Activated T-cell treated with anti-CD3 and anti-CD28 coated beads, Interleukin-2, amount 50 U/mL, for 24 hours (primary cell): ENCODE measurements around the gene CES4A.
A peak's percentile ranks its signal among the peaks of the same experiment; 100 is the strongest.
"Not testable (repeated sequence)": the region's sequence is repeated elsewhere in the genome, so short reads cannot be mapped to it uniquely, and the experiment has no call there.

Experiments used
- DNase-seq: peaks from one replicate; pipeline ENCODE4 v3.0.0-alpha.2; 2020
- H3K27ac Mint-ChIP-seq: 2 replicates; pipeline ENCODE4 v1.8.0; 2020; ENCODE audit warnings: mild to moderate bottlenecking, mixed read lengths
- H3K27me3 Mint-ChIP-seq: 2 replicates; pipeline ENCODE4 v1.8.0; 2020; ENCODE audit warnings: mixed read lengths
- H3K36me3 Mint-ChIP-seq: 2 replicates; pipeline ENCODE4 v1.8.0; 2020; ENCODE audit warnings: low read depth, mixed read lengths
- H3K4me1 Mint-ChIP-seq: 2 replicates; pipeline ENCODE4 v1.8.0; 2020; ENCODE audit warnings: low read depth, mixed read lengths
- H3K4me3 Mint-ChIP-seq: 2 replicates; pipeline ENCODE4 v1.8.0; 2020; ENCODE audit warnings: mild to moderate bottlenecking, moderate library complexity, mixed read lengths
- H3K9me3 Mint-ChIP-seq: 2 replicates; pipeline ENCODE4 v1.8.0; 2020; ENCODE audit warnings: mixed read lengths

Gene CES4A

DNA sequence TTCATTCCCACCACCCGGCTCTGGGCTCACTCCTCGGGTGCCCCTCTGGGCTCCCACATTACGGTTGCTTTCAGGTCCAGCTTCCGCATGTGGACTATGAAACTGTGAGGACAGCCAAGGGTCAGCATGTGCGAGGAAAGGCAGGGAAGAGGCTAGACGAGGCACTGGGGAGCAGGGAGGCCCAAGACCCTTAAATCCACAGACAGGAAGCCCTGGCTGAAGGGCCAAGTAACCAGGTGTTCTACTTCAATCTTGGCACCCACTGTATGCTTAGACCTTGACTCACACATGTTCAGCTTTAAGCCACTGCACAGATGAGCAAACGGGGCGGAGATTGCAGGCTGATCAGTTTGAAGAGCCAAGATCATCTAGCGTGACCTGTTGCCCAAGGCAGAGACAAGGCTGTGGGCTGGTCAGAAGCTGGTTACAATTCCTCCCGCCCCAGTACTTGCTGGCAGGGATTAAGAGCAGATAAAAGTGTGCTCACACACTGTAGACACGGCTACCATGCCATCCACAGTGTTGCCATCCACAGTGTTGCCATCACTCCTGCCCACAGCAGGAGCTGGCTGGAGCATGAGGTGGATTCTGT, at the start of gene CES4A:
Gene CES4A (plus strand): TSS at position 393 of the 592 bp plus-strand sequence. CDS start 184 bp downstream, at position 577.
- H3K4me3 Mint-ChIP-seq: no peak within 1 kb of the TSS
- no peaks in the 10 kb centered on the region for H3K27me3 Mint-ChIP-seq
- peak within 1 kb of the TSS; percentile 58 for H3K27ac Mint-ChIP-seq
- H3K36me3 Mint-ChIP-seq: peaks cover 2% of the 10 kb centered on the region
- H3K9me3 Mint-ChIP-seq: no peaks in the 10 kb centered on the region
- H3K4me1 Mint-ChIP-seq: peaks cover 37% of the 10 kb centered on the region
- DNase-seq: no peak

DNA sequence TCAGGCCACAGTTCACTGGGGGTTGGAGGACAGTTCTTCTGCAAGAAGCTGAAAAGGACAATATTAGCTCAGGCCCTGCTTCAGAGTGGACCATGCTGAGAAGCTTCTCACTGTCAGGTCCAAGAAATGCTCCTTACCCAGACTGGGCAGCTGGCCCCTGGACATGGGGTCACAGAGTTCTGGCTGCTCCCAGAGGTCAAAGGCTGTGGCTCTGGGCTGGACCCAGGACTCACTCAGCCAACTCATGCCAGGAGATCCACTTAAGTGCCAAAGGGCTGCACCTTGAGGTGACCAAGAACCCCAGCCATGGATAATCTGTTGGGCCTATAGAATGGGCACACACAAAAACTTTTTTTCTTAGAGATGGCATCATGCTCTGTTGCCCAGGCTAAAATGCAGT, 49.0 kb upstream of the CES4A start:
- Mint-ChIP-seq H3K9me3 (no peaks in the 10 kb centered on the region), H3K27ac (no peak overlapping the region), H3K4me3 (no peak overlapping the region), H3K36me3 (peaks cover 92% of the 10 kb centered on the region), H3K27me3 (no peaks in the 10 kb centered on the region), H3K4me1 (peaks cover 25% of the 10 kb centered on the region)
- DNase-seq: no peak

GRCh38 chr16:66940236-66940635, 48.2 kb upstream of the CES4A start:
- no peak for DNase-seq
- Mint-ChIP-seq H3K4me1 (peaks cover 24% of the 10 kb centered on the region), H3K36me3 (peaks cover 85% of the 10 kb centered on the region), H3K9me3 (no peaks in the 10 kb centered on the region), H3K4me3 (no peak overlapping the region), H3K27ac (no peak overlapping the region), H3K27me3 (no peaks in the 10 kb centered on the region)

DNA sequence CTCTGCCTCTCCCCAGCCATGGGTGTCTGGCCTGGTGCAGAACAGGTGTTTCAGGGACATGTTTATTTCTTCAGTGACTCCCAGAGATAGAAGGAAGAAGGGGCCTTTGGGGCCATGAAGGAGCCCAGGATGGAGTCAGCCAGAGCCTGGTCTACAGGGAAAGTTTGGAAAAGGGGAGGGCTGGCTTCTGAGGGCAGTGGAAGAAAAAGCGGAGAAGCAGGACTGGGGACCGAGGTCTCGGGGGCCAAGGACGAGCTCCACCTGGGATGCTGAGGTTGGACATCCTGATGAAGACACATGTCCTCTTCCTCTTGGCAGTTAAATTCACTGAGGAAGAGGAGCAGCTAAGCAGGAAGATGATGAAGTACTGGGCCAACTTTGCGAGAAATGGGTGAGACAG, 45.4 kb upstream of the CES4A start:
- Mint-ChIP-seq H3K36me3 (peaks cover 61% of the 10 kb centered on the region), H3K27me3 (peaks cover 7% of the 10 kb centered on the region), H3K27ac (peak overlapping the region; percentile 76), H3K4me1 (peaks cover 11% of the 10 kb centered on the region), H3K4me3 (no peak overlapping the region), H3K9me3 (no peaks in the 10 kb centered on the region)
- DNase-seq: no peak

- Mint-ChIP-seq H3K9me3 (no peaks in the 10 kb centered on the region), H3K36me3 (peaks cover 56% of the 10 kb centered on the region), H3K27ac (no peak overlapping the region), H3K4me1 (peaks cover 17% of the 10 kb centered on the region), H3K27me3 (peaks cover 12% of the 10 kb centered on the region), H3K4me3 (no peak overlapping the region)
- no peak for DNase-seq
Observed at GRCh38 chr16:66943426-66944053, 44.8 kb upstream of the CES4A start.

GRCh38 chr16:66944054-66944441, 44.3 kb upstream of the CES4A start:
- peaks cover 19% of the 10 kb centered on the region for H3K4me1 Mint-ChIP-seq
- no peak for DNase-seq
- H3K27me3 Mint-ChIP-seq: peaks cover 17% of the 10 kb centered on the region
- no peak overlapping the region for H3K4me3 Mint-ChIP-seq
- no peaks in the 10 kb centered on the region for H3K9me3 Mint-ChIP-seq
- no peak overlapping the region for H3K27ac Mint-ChIP-seq
- H3K36me3 Mint-ChIP-seq: peaks cover 51% of the 10 kb centered on the region

GRCh38 chr16:66944971-66945370, 43.4 kb upstream of the CES4A start:
- Mint-ChIP-seq H3K4me1 (peaks cover 19% of the 10 kb centered on the region), H3K36me3 (peaks cover 42% of the 10 kb centered on the region), H3K27me3 (peaks cover 26% of the 10 kb centered on the region)
- H3K4me3 Mint-ChIP-seq, DNase-seq, H3K9me3 Mint-ChIP-seq, H3K27ac Mint-ChIP-seq: not testable (repeated sequence)

- Mint-ChIP-seq H3K9me3 (no peaks in the 10 kb centered on the region), H3K36me3 (peaks cover 33% of the 10 kb centered on the region), H3K4me1 (peaks cover 23% of the 10 kb centered on the region)
Observed at GRCh38 chr16:66945939-66946338, 42.5 kb upstream of the CES4A start.

GRCh38 chr16:66946541-66946940, 41.8 kb upstream of the CES4A start:
- Mint-ChIP-seq H3K4me1 (peaks cover 23% of the 10 kb centered on the region), H3K4me3 (no peak overlapping the region), H3K27me3 (peaks cover 37% of the 10 kb centered on the region), H3K9me3 (no peaks in the 10 kb centered on the region), H3K36me3 (peaks cover 27% of the 10 kb centered on the region), H3K27ac (no peak overlapping the region)
- no peak for DNase-seq

More at GRCh38 chr16:66945939-66946338, 42.5 kb upstream of the CES4A start:
- DNase-seq: no peak
- Mint-ChIP-seq H3K4me3 (no peak overlapping the region), H3K27ac (no peak overlapping the region), H3K27me3 (peaks cover 32% of the 10 kb centered on the region)

- Mint-ChIP-seq H3K9me3 (no peaks in the 10 kb centered on the region), H3K36me3 (peaks cover 23% of the 10 kb centered on the region), H3K27ac (no peak overlapping the region), H3K27me3 (peaks cover 41% of the 10 kb centered on the region), H3K4me3 (no peak overlapping the region), H3K4me1 (peaks cover 23% of the 10 kb centered on the region)
- no peak for DNase-seq
Observed at GRCh38 chr16:66946974-66947301, 41.5 kb upstream of the CES4A start.

GRCh38 chr16:66947302-66948065, 40.9 kb upstream of the CES4A start:
- H3K4me3 Mint-ChIP-seq: peak overlapping the region; percentile 79
- peaks cover 46% of the 10 kb centered on the region for H3K27me3 Mint-ChIP-seq
- H3K9me3 Mint-ChIP-seq: no peaks in the 10 kb centered on the region
- DNase-seq: peak; percentile 85
- no peak overlapping the region for H3K27ac Mint-ChIP-seq
- peaks cover 17% of the 10 kb centered on the region for H3K36me3 Mint-ChIP-seq
- H3K4me1 Mint-ChIP-seq: peaks cover 23% of the 10 kb centered on the region

GRCh38 chr16:66948134-66948836, 40.1 kb upstream of the CES4A start:
- Mint-ChIP-seq H3K4me1 (peaks cover 23% of the 10 kb centered on the region), H3K9me3 (no peaks in the 10 kb centered on the region), H3K27ac (no peak overlapping the region), H3K36me3 (peaks cover 9% of the 10 kb centered on the region), H3K27me3 (peaks cover 52% of the 10 kb centered on the region), H3K4me3 (peak overlapping the region; percentile 79)
- peak; percentile 55 for DNase-seq

DNA sequence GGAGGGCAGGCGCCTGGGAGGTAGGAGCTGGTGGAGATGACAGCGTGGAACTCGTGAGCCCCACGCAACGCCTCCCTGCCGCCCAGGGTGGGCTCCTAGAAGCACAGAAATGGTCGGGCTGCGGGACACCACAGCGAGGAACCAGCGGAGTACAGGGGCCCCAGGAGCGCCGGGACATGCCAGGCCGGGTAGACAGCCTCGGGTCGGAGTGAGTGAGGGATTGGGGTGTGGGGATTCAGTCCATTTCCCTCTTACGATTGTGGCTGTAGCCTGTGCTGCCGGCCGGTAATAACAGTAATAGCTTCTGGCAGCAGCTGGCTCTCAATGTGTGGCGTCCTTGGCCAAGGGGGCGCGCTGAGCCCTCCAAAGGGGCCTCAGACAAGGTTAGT, 39.6 kb upstream of the CES4A start:
- no peak for DNase-seq
- Mint-ChIP-seq H3K27ac (no peak overlapping the region), H3K27me3 (peaks cover 57% of the 10 kb centered on the region), H3K4me1 (peaks cover 23% of the 10 kb centered on the region), H3K9me3 (no peaks in the 10 kb centered on the region), H3K4me3 (peak overlapping the region; percentile 79), H3K36me3 (peaks cover 4% of the 10 kb centered on the region)

- no peak overlapping the region for H3K4me3 Mint-ChIP-seq
- no peak for DNase-seq
- H3K4me1 Mint-ChIP-seq: peaks cover 23% of the 10 kb centered on the region
- no peaks in the 10 kb centered on the region for H3K36me3 Mint-ChIP-seq
- H3K9me3 Mint-ChIP-seq: no peaks in the 10 kb centered on the region
- H3K27me3 Mint-ChIP-seq: peaks cover 60% of the 10 kb centered on the region
- no peak overlapping the region for H3K27ac Mint-ChIP-seq
Observed at GRCh38 chr16:66949472-66949871, 38.9 kb upstream of the CES4A start.
